Suprapubic skin (tissue), 4 donors: ENCODE data around the gene CADPS2. TPM values are rescaled to one million over a fixed set of nuclear protein-coding genes. Genes with fewer than 3 reads are reported as not detected.

Experiments
- DNase-seq, 2 donors: peaks; one replicate each; pipeline ENCODE4 v3.0.0-alpha.2; 2019; ENCODE audit warnings: low spot score in 2 of 2
- H3K27ac ChIP-seq: fragments of 200-600 bp; sonication (generic); one replicate; pipeline ENCODE4 v1.5.1; 2019
- H3K27me3 ChIP-seq: fragments of 200-600 bp; sonication (generic); one replicate; pipeline ENCODE4 v1.5.1; 2019
- H3K36me3 ChIP-seq: fragments of 200-600 bp; sonication (generic); one replicate; pipeline ENCODE4 v1.5.1; 2019
- H3K4me1 ChIP-seq: fragments of 200-600 bp; sonication (generic); one replicate; pipeline ENCODE4 v1.5.1; 2019
- H3K4me3 ChIP-seq: fragments of 200-600 bp; sonication (generic); one replicate; pipeline ENCODE4 v1.5.1; 2019; ENCODE audit warnings: mild to moderate bottlenecking
- H3K9me3 ChIP-seq: fragments of 200-600 bp; sonication (generic); one replicate; pipeline ENCODE4 v1.5.1; 2019
- EP300 ChIP-seq: sonication (generic); formaldehyde crosslinking; IDR thresholded peaks from one replicate; pipeline ENCODE4 v1.6.1; 2017; ENCODE audit warnings: antibody characterized with exemption
- POLR2A ChIP-seq, 2 donors: fragments of 450-650 bp; IDR thresholded peaks; one replicate each; pipeline ENCODE4 v1.6.1; 2017; ENCODE audit warnings: antibody characterized with exemption in 2 of 2, mild to moderate bottlenecking in 2 of 2, moderate library complexity in 2 of 2
- POLR2AphosphoS5 ChIP-seq, 3 donors: sonication (generic); formaldehyde crosslinking; IDR thresholded peaks; one replicate each; pipeline ENCODE4 v1.6.1; 2017; ENCODE audit warnings: antibody characterized with exemption in 3 of 3
- WGBS: methylation state at CpG from one replicate; pipeline ENCODE4 v1.1.5; 2018; 5-methylcytosine and 5-hydroxymethylcytosine counted together
- total RNA-seq, 4 donors: library from RNA; depleted of rRNA; stranded (reverse); fragments of >200 nt; gene quantifications; one replicate each; pipeline ENCODE4 v1.1.0, GENCODE V29; 2016
- TF ChIP-seq, protein P1 (sequence below), 2 donors: fragments of 200-600 bp in 1 of 2; fragments of 450-650 bp in 1 of 2; sonication (generic) in 1 of 2; IDR thresholded peaks; one replicate each; pipeline ENCODE4 v1.5.1; 2016 to 2019; ENCODE audit warnings: antibody characterized with exemption in 2 of 2, mild to moderate bottlenecking in 1 of 2, moderate library complexity in 1 of 2

CADPS2 gene
- total RNA-seq, 4 donors from 2014 or later = 3.9 to 9.8 (median 8.1) TPM

DNA sequence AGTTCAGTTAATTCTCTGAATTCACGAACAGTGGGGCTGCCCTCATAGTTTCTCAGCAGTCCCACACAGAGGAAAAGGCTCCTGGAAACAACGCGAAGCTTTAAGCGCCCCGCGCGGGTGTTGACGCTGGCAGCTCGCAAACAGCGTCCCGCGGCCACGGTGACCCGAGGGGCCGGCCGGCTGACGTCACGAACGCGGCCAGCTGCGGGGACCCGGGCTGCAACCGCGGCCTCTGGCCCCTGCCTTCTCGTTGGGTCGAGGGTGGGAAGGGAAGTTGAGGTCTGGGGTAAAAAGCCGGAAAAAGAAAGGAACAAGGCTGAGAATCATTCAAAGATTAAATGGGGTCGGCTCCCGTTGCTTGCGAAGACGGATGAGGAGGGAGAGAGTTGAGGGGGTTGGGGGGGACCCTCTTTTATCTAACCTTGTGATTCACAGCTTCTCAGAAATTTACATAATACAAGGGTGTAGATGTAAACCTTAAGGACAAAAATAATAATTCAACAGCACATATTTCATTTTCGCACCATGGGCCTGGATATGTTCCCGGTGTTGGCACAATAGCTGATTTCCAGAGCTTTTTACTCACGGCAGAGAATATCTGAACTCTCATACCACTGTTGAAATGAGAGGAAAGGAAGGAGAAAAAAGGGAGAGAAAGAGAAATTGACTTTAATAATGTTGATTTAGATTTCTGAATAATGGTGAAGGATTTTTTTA, 574.4 kb downstream of the CADPS2 start:
- no peaks in the 10 kb centered on the region for H3K36me3 ChIP-seq
- peaks cover 31% of the 10 kb centered on the region for H3K4me1 ChIP-seq
- no peak for DNase-seq
- peaks cover 100% of the 10 kb centered on the region for H3K27me3 ChIP-seq
- no peak overlapping the region for H3K27ac ChIP-seq
- no peak for TF ChIP-seq POLR2AphosphoS5 (IDR thresholded peaks at IDR 0.05)
- TF ChIP-seq EP300 = no peak
- TF ChIP-seq, protein P1, sequence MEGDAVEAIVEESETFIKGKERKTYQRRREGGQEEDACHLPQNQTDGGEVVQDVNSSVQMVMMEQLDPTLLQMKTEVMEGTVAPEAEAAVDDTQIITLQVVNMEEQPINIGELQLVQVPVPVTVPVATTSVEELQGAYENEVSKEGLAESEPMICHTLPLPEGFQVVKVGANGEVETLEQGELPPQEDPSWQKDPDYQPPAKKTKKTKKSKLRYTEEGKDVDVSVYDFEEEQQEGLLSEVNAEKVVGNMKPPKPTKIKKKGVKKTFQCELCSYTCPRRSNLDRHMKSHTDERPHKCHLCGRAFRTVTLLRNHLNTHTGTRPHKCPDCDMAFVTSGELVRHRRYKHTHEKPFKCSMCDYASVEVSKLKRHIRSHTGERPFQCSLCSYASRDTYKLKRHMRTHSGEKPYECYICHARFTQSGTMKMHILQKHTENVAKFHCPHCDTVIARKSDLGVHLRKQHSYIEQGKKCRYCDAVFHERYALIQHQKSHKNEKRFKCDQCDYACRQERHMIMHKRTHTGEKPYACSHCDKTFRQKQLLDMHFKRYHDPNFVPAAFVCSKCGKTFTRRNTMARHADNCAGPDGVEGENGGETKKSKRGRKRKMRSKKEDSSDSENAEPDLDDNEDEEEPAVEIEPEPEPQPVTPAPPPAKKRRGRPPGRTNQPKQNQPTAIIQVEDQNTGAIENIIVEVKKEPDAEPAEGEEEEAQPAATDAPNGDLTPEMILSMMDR (IDR thresholded peaks at IDR 0.05) = no peak
- no peak for TF ChIP-seq POLR2A (IDR thresholded peaks at IDR 0.05)
- H3K4me3 ChIP-seq = no peak overlapping the region
- 8% methylated on average over 34 of the region's 34 CpGs for WGBS
- no peaks in the 10 kb centered on the region for H3K9me3 ChIP-seq

DNA sequence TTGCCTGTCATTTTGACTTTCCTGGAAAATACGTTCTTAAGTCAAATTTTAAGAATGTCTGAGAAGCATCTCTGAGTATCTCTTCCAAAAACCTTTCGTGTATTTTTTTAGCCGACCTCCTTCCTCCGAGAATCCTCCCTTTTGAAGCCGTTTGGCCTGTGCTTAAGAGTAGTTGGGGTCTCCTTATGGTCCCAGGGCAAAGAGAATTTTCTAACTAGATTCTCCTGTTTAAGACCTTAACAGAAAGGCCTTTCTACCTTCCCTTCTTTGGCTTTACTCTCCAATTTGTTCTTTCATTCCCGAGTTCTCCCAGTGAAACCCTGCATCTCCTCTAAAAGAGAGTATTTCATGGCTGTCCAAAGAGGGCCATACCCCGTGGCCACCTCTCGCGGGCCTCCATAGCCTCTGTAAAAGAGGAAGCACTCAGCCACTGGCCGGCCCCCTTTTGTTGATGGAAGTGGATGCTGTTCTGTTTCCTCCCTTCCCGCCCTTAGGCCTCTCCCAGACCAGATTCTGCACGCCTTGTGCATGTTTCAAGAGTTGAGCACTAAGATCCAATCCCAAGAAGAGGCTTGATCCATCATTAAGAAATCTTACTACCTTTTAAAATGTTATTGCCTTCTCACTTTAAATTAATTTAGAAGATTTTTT, 575.1 kb downstream of the CADPS2 start:
- TF ChIP-seq EP300 (no peak), POLR2A (IDR thresholded peaks at IDR 0.05) (no peak), POLR2AphosphoS5 (IDR thresholded peaks at IDR 0.05) (no peak)
- TF ChIP-seq, protein P1 (IDR thresholded peaks at IDR 0.05) = no peak
- DNase-seq = no peak
- H3K27ac ChIP-seq = no peak overlapping the region
- peaks cover 100% of the 10 kb centered on the region for H3K27me3 ChIP-seq
- H3K4me3 ChIP-seq = no peak overlapping the region
- peaks cover 31% of the 10 kb centered on the region for H3K4me1 ChIP-seq
- WGBS = 36% methylated on average over 12 of the region's 12 CpGs
- no peaks in the 10 kb centered on the region for H3K9me3 ChIP-seq
- H3K36me3 ChIP-seq = no peaks in the 10 kb centered on the region

DNA sequence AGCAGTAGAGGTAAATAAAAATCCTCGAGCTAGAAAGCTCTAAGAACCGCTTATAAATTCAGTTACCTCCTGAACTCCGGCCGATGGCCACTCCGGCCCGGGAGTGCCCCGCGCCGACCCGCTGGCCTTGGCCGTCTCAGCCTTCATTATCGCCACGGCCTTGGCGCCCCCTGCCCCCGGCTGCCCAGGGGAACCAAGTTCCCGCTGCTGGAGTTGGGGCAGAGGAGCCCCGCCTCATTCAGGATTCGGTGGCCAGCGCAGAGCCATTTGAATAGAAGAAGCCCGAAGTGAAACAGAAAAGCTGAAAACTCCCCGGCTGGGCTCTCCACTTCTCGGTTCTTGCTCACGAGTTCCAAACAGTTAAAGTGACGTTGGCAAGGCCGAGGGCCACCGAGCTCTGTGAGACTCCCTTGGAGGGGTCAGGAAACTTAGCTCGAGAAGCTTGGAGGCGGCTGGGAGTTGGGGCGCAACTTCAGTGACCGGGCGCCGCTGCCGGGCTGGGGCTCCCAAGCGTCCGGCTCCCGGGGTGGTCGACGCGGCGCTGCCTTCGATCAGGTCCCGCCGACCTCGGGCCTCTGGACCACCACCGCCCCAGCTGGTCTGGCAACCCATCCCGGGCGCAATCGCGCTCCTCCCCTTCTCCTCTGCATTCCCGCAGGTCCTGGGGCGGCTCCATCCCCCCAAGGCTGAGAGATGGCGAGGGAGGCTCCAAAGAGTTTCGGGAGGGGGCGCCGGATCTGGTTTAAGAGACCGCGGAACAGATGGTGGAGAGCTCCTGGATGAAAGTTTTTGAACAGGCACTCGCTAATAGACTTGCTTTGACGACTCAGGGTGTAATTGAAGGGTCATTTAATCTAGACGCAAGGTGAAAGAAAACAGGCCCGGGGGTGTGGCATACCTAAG, 575.9 kb downstream of the CADPS2 start:
- no peak for DNase-seq
- H3K9me3 ChIP-seq = no peaks in the 10 kb centered on the region
- H3K27me3 ChIP-seq = peaks cover 100% of the 10 kb centered on the region
- TF ChIP-seq, protein P1 (IDR thresholded peaks at IDR 0.05) = no peak
- no peak for TF ChIP-seq POLR2A (IDR thresholded peaks at IDR 0.05)
- no peak for TF ChIP-seq POLR2AphosphoS5 (IDR thresholded peaks at IDR 0.05)
- no peak for TF ChIP-seq EP300
- H3K36me3 ChIP-seq = no peaks in the 10 kb centered on the region
- H3K4me3 ChIP-seq = peak overlapping the region; percentile 46
- WGBS = 3% methylated on average over 51 of the region's 61 CpGs
- H3K27ac ChIP-seq = no peak overlapping the region
- H3K4me1 ChIP-seq = peaks cover 35% of the 10 kb centered on the region

DNA sequence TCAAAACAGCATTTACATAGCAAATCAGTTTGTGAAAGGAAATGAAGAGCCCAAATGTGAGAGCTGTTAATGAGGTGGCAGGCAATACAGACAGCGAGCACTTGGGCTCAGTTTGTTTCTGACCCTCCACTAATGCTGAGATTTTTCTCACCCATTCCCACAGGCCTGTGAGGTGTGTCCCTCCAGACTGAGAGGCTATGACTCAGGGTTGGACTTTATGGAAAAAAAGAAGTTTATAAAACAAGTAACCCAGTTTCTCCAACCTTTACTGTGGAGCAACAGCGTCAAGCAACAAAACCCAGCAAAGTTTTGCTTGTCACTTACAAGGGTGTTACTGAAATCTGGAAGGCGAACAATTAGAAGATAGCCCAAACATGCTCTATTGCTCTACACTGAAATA, 576.8 kb downstream of the CADPS2 start:
- 52% methylated on average over 3 of the region's 3 CpGs for WGBS
- H3K36me3 ChIP-seq = no peaks in the 10 kb centered on the region
- H3K27me3 ChIP-seq = peaks cover 100% of the 10 kb centered on the region
- H3K4me1 ChIP-seq = peaks cover 44% of the 10 kb centered on the region
- H3K27ac ChIP-seq = no peak overlapping the region
- H3K4me3 ChIP-seq = no peak overlapping the region
- H3K9me3 ChIP-seq = no peaks in the 10 kb centered on the region
- TF ChIP-seq POLR2A (IDR thresholded peaks at IDR 0.05) (no peak), EP300 (no peak), POLR2AphosphoS5 (IDR thresholded peaks at IDR 0.05) (no peak)
- TF ChIP-seq, protein P1 (IDR thresholded peaks at IDR 0.05) = no peak
- DNase-seq = no peak

DNA sequence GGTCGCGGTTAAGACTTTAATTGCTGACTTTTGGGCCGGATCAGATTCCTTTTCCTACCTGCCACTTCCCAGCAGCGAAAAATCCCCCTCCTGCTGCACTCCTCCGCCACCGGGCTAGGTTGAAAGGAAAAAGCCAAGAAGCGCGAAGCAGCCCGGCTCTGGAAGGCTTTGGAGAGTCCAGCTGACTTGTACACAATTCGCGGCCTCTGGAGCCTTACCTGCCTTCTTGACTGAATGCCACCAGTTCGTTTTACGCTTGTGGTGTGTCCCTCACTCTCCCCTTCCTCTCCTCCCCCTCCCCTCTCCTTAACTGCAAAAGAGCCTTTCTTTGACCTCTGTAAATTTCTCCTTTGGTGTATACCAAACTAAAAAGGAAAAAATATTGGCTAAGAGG, 579.0 kb downstream of the CADPS2 start:
- WGBS = 26% methylated on average over 13 of the region's 13 CpGs
- no peak overlapping the region for H3K4me3 ChIP-seq
- H3K4me1 ChIP-seq = peaks cover 55% of the 10 kb centered on the region
- no peaks in the 10 kb centered on the region for H3K36me3 ChIP-seq
- TF ChIP-seq, protein P1 (IDR thresholded peaks at IDR 0.05) = no peak
- no peak for TF ChIP-seq POLR2A (IDR thresholded peaks at IDR 0.05)
- no peak for TF ChIP-seq EP300
- peaks cover 100% of the 10 kb centered on the region for H3K27me3 ChIP-seq
- H3K9me3 ChIP-seq = no peaks in the 10 kb centered on the region
- no peak overlapping the region for H3K27ac ChIP-seq
- DNase-seq = no peak
